ENCODE results near the gene SLC24A4. TPM values are rescaled to one million over a fixed set of nuclear protein-coding genes. Genes with fewer than 3 reads are reported as not detected.

Gene SLC24A4
- total RNA-seq, 2 donors from 2014 or later: 0.11 to 0.17 TPM

DNA sequence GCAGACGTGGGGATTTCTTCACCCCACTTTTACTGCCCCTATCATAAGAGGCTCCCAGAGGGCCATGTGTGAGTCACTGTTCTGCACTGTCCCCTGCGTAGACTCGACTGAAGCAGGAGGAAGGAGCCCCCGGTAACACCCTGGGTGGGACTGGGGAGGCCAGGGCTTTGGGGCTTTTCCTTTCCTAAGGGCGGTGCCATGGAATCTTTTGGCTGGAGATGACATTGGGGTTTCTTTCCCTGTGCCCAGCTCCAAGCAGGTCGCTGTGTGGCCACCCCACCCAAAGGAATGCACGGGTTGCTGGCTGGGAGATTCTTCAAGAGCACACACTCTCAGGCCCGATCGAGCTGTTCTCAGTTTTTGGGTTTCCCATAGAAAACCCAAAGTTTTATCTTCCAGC lies 128.3 kb downstream of the SLC24A4 start:
- intact Hi-C loops (cut with DNase I): loop anchor here (10.0 kb wide), 1 partner anchor 316 kb away; no protein-coding TSS in a partner anchor
- H3K9ac ChIP-seq (ENCODE audit: low read depth in 2 of 2, low read length in 2 of 2): no peak overlapping the region
- TF ChIP-seq, protein P1, sequence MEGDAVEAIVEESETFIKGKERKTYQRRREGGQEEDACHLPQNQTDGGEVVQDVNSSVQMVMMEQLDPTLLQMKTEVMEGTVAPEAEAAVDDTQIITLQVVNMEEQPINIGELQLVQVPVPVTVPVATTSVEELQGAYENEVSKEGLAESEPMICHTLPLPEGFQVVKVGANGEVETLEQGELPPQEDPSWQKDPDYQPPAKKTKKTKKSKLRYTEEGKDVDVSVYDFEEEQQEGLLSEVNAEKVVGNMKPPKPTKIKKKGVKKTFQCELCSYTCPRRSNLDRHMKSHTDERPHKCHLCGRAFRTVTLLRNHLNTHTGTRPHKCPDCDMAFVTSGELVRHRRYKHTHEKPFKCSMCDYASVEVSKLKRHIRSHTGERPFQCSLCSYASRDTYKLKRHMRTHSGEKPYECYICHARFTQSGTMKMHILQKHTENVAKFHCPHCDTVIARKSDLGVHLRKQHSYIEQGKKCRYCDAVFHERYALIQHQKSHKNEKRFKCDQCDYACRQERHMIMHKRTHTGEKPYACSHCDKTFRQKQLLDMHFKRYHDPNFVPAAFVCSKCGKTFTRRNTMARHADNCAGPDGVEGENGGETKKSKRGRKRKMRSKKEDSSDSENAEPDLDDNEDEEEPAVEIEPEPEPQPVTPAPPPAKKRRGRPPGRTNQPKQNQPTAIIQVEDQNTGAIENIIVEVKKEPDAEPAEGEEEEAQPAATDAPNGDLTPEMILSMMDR (IDR thresholded peaks at IDR 0.05): no peak
- no peaks in the 10 kb centered on the region for H3K36me3 ChIP-seq
- H3K9me3 ChIP-seq: no peaks in the 10 kb centered on the region
- no peaks in the 10 kb centered on the region for H3K27me3 ChIP-seq
- no peak for DNase-seq
- no peak overlapping the region for H3K27ac ChIP-seq
- H3K4me3 ChIP-seq: no peak overlapping the region
- no peaks in the 10 kb centered on the region for H3K4me1 ChIP-seq

DNA sequence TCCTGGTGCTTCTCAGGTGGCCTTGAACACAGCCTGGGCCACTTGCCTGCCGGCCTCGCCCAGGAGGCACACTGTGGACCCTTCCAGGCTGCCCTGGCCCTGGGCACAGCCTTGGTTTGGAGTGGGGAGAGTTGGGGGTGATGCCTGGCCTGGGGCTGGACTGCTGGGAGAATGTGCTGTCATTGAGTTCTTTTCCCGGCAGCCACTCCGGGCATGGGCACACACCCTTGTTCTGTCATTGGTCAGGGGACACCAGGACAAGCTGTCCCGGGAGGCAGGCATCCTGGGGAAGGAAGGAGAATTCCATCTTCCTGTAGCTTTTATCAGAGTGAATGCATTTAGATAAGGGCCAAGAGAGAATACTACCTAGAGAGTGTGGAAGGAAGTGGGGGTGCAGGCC lies 128.8 kb downstream of the SLC24A4 start:
- no peak overlapping the region for H3K27ac ChIP-seq
- no peak for DNase-seq
- no peak overlapping the region for H3K9ac ChIP-seq (ENCODE audit: low read depth in 2 of 2, low read length in 2 of 2)
- H3K4me3 ChIP-seq: no peak overlapping the region
- no peaks in the 10 kb centered on the region for H3K4me1 ChIP-seq
- no peaks in the 10 kb centered on the region for H3K9me3 ChIP-seq
- no peaks in the 10 kb centered on the region for H3K36me3 ChIP-seq
- intact Hi-C loops (cut with DNase I): loop anchor here (10.0 kb wide), 1 partner anchor 317 kb away; no protein-coding TSS in a partner anchor
- TF ChIP-seq, protein P1 (IDR thresholded peaks at IDR 0.05): no peak
- H3K27me3 ChIP-seq: no peaks in the 10 kb centered on the region

DNA sequence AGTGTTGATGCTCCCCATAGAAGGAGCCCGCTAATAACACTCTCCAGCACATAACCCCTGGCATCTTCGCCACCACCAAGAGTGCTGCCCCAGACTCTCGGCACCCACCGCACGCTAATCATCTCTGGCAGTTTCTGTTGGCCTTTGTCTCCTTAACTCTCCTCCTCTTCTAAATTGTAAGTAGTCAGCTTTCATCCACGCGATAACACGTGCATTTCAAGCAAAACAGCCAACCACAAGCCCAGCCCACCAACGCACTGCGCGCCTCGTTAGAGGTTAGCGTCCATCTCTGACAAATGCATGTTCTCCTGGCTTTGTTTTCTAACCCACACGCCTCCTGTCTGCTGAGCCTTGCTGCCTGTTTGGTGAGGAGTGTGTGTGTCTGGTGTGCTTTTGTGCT lies 129.5 kb downstream of the SLC24A4 start:
- H3K36me3 ChIP-seq: no peaks in the 10 kb centered on the region

DNA sequence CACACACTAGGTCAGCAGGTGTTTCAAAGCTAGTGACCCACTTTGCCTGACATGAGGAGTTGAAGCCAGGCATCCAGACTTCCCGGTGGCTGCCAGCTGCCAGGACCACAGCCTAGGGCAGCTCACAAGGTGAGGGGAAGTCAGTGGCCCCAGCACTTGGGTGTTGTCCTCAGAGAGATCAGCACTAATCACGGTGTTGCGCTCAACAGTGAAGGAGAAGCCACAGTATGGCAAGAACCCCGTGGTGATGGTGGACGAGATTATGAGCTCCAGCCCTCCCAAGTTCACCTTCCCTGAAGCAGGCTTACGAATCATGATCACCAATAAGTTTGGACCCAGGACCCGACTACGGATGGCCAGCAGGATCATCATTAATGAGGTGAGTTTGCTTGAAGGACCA lies 130.7 kb downstream of the SLC24A4 start:
- no peaks in the 10 kb centered on the region for H3K4me1 ChIP-seq
- no peak overlapping the region for H3K9ac ChIP-seq (ENCODE audit: low read depth in 2 of 2, low read length in 2 of 2)
- H3K27me3 ChIP-seq: no peaks in the 10 kb centered on the region
- no peaks in the 10 kb centered on the region for H3K9me3 ChIP-seq
- H3K27ac ChIP-seq: no peak overlapping the region
- no peaks in the 10 kb centered on the region for H3K36me3 ChIP-seq
- intact Hi-C loops (cut with DNase I): loop anchor here (10.0 kb wide), 1 partner anchor 319 kb away; no protein-coding TSS in a partner anchor
- H3K4me3 ChIP-seq: no peak overlapping the region
- DNase-seq: no peak
- TF ChIP-seq, protein P1 (IDR thresholded peaks at IDR 0.05): no peak

More for the DNA sequence above, 129.5 kb downstream of the SLC24A4 start:
- H3K4me3 ChIP-seq: no peak overlapping the region
- no peaks in the 10 kb centered on the region for H3K27me3 ChIP-seq
- DNase-seq: no peak
- no peak overlapping the region for H3K27ac ChIP-seq
- H3K9ac ChIP-seq (ENCODE audit: low read depth in 2 of 2, low read length in 2 of 2): no peak overlapping the region
- H3K4me1 ChIP-seq: no peaks in the 10 kb centered on the region
- intact Hi-C loops (cut with DNase I): loop anchor here (10.0 kb wide), 1 partner anchor 318 kb away; no protein-coding TSS in a partner anchor
- TF ChIP-seq, protein P1 (IDR thresholded peaks at IDR 0.05): no peak
- H3K9me3 ChIP-seq: no peaks in the 10 kb centered on the region

DNA sequence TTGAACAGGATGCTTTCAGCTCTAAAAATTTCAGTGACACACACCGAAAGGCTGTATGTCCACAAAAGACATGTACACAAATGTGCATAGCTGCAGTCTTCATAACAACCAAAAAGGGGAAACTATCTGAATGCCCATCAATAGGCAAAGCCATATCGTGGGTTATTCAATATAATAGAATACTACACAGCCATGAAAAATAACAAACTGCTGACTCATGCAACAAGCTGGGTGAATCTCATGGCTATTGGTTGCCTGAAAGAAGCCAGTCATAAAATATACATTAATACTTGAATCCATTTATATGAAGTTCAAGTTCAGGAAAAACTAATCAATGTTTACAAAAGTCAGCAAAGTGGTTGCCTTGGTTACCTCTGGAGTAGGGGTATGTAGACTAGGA lies 132.3 kb downstream of the SLC24A4 start:
- no peak for DNase-seq
- TF ChIP-seq, protein P1 (IDR thresholded peaks at IDR 0.05): no peak
- Histone ChIP-seq H3K9me3 (no peaks in the 10 kb centered on the region), H3K27me3 (no peaks in the 10 kb centered on the region), H3K27ac (no peak overlapping the region), H3K9ac (ENCODE audit: low read depth in 2 of 2, low read length in 2 of 2) (no peak overlapping the region), H3K4me1 (no peaks in the 10 kb centered on the region), H3K36me3 (no peaks in the 10 kb centered on the region), H3K4me3 (no peak overlapping the region)
- intact Hi-C loops (cut with DNase I): loop anchor here (10.0 kb wide), 1 partner anchor 320 kb away; no protein-coding TSS in a partner anchor

Data from colonic mucosa (tissue), 4 donors.